ENCODE results near the gene HHLA2.
A peak's percentile ranks its signal among the peaks of the same experiment; 100 is the strongest.

HHLA2 gene

GRCh38 chr3:108394563-108394962 lies 98.2 kb downstream of the HHLA2 start:
- DNase-seq, result no peak

- no peak for DNase-seq
Measured at GRCh38 chr3:108396336-108396735, 100.0 kb downstream of the HHLA2 start.

GRCh38 chr3:108398510-108398909 lies 102.2 kb downstream of the HHLA2 start:
- no peak for DNase-seq

GRCh38 chr3:108401836-108402235 lies 105.5 kb downstream of the HHLA2 start:
- no peak for DNase-seq

GRCh38 chr3:108403198-108403597 lies 106.8 kb downstream of the HHLA2 start:
- no peak for DNase-seq

- DNase-seq, result no peak
Measured at GRCh38 chr3:108403686-108404345, 107.5 kb downstream of the HHLA2 start.

GRCh38 chr3:108404368-108404767 lies 108.0 kb downstream of the HHLA2 start:
- peak; percentile 43 for DNase-seq

- no peak for DNase-seq
Measured at GRCh38 chr3:108406063-108406660, 109.8 kb downstream of the HHLA2 start.

GRCh38 chr3:108406661-108407206 lies 110.4 kb downstream of the HHLA2 start:
- peak; percentile 39 for DNase-seq

- no peak for DNase-seq
Measured at GRCh38 chr3:108407886-108408285, 111.5 kb downstream of the HHLA2 start.

- DNase-seq, result no peak
Measured at GRCh38 chr3:108408883-108409799, 112.8 kb downstream of the HHLA2 start.

GRCh38 chr3:108409800-108410178 lies 113.4 kb downstream of the HHLA2 start:
- DNase-seq, result no peak

- DNase-seq, result no peak
Measured at GRCh38 chr3:108410531-108410984, 114.2 kb downstream of the HHLA2 start.

- DNase-seq, result no peak
Measured at GRCh38 chr3:108412121-108412750, 115.9 kb downstream of the HHLA2 start.

- no peak for DNase-seq
Measured at GRCh38 chr3:108414007-108414406, 117.7 kb downstream of the HHLA2 start.

GRCh38 chr3:108415661-108416060 lies 119.3 kb downstream of the HHLA2 start:
- no peak for DNase-seq

GRCh38 chr3:108416111-108416869 lies 119.9 kb downstream of the HHLA2 start:
- no peak for DNase-seq

- no peak for DNase-seq
Measured at GRCh38 chr3:108420926-108421325, 124.6 kb downstream of the HHLA2 start.
